SK-N-SH (cell line): ENCODE data around the gene COPE. TPM values are rescaled to one million over a fixed set of nuclear protein-coding genes. Genes with fewer than 3 reads are reported as not detected.

Source experiments
- CTCF ChIA-PET: fragments of 300-600, 350-600 bp; formaldehyde crosslinking; extraction: SDS; loops from one replicate; lab custom pipeline; 2021; lab: Yijun Ruan, JAX
- POLR2A ChIA-PET: fragments of 350-600 bp; sonication (Branson Sonifier 250); formaldehyde crosslinking; extraction: SDS; loops from one replicate; lab custom pipeline; 2020; ENCODE audit warnings: antibody characterized with exemption, inconsistent platforms; lab: Yijun Ruan, JAX
- DNase-seq: peaks from one replicate; pipeline ENCODE4 v3.0.0; 2012
- H2AFZ ChIP-seq: fragments of 200-600 bp; sonication (generic); 2 replicates; pipeline ENCODE4 v1.8.1; 2016; ENCODE audit warnings: antibody characterized with exemption, mild to moderate bottlenecking, low read depth
- H3F3A ChIP-seq: fragments of 200-600 bp; sonication (generic); replicated peaks from 2 replicates; pipeline ENCODE3; 2016; ENCODE audit warnings: antibody characterized with exemption, mild to moderate bottlenecking; ENCODE audit not compliant: insufficient read depth
- H3K27ac ChIP-seq, 2 experiments: fragments of 200-500 bp in 1 of 2; fragments of 200-600 bp in 1 of 2; sonication (Bioruptor generic) in 1 of 2; sonication (generic), shearing (Covaris generic) in 1 of 2; 2 replicates each; pipeline versions ENCODE4 v1.5.1 to v1.6.1; 2014 to 2016; ENCODE audit warnings: low read depth in 2 of 2, inconsistent platforms in 1 of 2, low read length in 1 of 2, mild to moderate bottlenecking in 1 of 2, mixed read lengths in 1 of 2
- H3K27me3 ChIP-seq: fragments of 200-600 bp; sonication (generic), shearing (Covaris generic); 2 replicates; pipeline ENCODE4 v1.6.1; 2016; ENCODE audit warnings: mixed run types; ENCODE audit not compliant: insufficient read depth
- H3K36me3 ChIP-seq, 2 experiments: fragments of 200-500 bp in 1 of 2; fragments of 200-600 bp in 1 of 2; sonication (Bioruptor generic) in 1 of 2; sonication (generic) in 1 of 2; replicated peaks in 1 of 2; 2 replicates each; pipeline versions ENCODE3 to v1.5.1; 2014 to 2016; ENCODE audit warnings: low read length in 1 of 2, mild to moderate bottlenecking in 1 of 2; ENCODE audit not compliant: insufficient read depth in 2 of 2, control insufficient read depth in 1 of 2
- H3K4me1 ChIP-seq, 2 experiments: fragments of 200-500 bp in 1 of 2; fragments of 200-600 bp in 1 of 2; sonication (Bioruptor generic) in 1 of 2; sonication (generic), shearing (Covaris generic) in 1 of 2; 2 replicates each; pipeline versions ENCODE4 v1.5.1 to v1.6.1; 2014 to 2016; ENCODE audit warnings: low read depth in 1 of 2, low read length in 1 of 2, mixed run types in 1 of 2; ENCODE audit not compliant: insufficient read depth in 2 of 2, control insufficient read depth in 1 of 2
- H3K4me2 ChIP-seq: fragments of 200-600 bp; sonication (generic), shearing (Covaris generic); 2 replicates; pipeline ENCODE4 v1.6.1; 2017; ENCODE audit warnings: mixed run types
- H3K4me3 ChIP-seq, 2 experiments: fragments of 200-500 bp in 1 of 2; fragments of 200-600 bp in 1 of 2; sonication (Bioruptor generic) in 1 of 2; sonication (generic), shearing (Covaris generic) in 1 of 2; 2 replicates each; pipeline versions ENCODE4 v1.5.1 to v1.8.1; 2014 to 2016; ENCODE audit warnings: low read depth in 2 of 2, inconsistent platforms in 1 of 2, low read length in 1 of 2, mild to moderate bottlenecking in 1 of 2, mixed read lengths in 1 of 2, moderate library complexity in 1 of 2
- H3K79me2 ChIP-seq: fragments of 200-600 bp; sonication (generic); 2 replicates; pipeline ENCODE4 v1.8.1; 2017; ENCODE audit warnings: mild to moderate bottlenecking; ENCODE audit not compliant: insufficient read depth
- H3K9ac ChIP-seq: fragments of 200-600 bp; sonication (generic); 2 replicates; pipeline ENCODE4 v1.6.1; 2017; ENCODE audit warnings: mixed run types
- H3K9me2 ChIP-seq: fragments of 200-600 bp; sonication (generic); 2 replicates; pipeline ENCODE4 v1.6.1; 2017; ENCODE audit warnings: mixed run types
- H3K9me3 ChIP-seq: fragments of 200-600 bp; sonication (generic); 2 replicates; pipeline ENCODE4 v1.6.1; 2017; ENCODE audit warnings: mixed run types, mild to moderate bottlenecking, moderate library complexity
- H4K20me1 ChIP-seq: fragments of 200-600 bp; sonication (generic); 2 replicates; pipeline ENCODE4 v1.6.1; 2017; ENCODE audit warnings: mild to moderate bottlenecking, mixed run types; ENCODE audit not compliant: insufficient read depth
- FOSL2 ChIP-seq: IDR thresholded peaks from 2 replicates; pipeline ENCODE4 v1.4.0; 2012; ENCODE audit warnings: low read depth, mild to moderate bottlenecking, moderate library complexity, borderline replicate concordance
- FOXJ3 ChIP-seq: sonication (generic); formaldehyde crosslinking; IDR thresholded peaks from 2 replicates; pipeline ENCODE4 v1.5.1; 2020; ENCODE audit warnings: mild to moderate bottlenecking, missing genetic modification reagents
- FOXM1 ChIP-seq: IDR thresholded peaks from 2 replicates; pipeline ENCODE4 v1.4.0; 2012; ENCODE audit warnings: low read depth, mild to moderate bottlenecking
- GATA2 ChIP-seq: sonication (generic); formaldehyde crosslinking; IDR thresholded peaks from 2 replicates; pipeline ENCODE4 v1.5.0; 2020; ENCODE audit warnings: mild to moderate bottlenecking, missing genetic modification reagents
- JUND ChIP-seq: IDR thresholded peaks from 2 replicates; pipeline ENCODE4 v1.4.0; 2012
- MEF2A ChIP-seq: IDR thresholded peaks from 2 replicates; pipeline ENCODE4 v1.4.0; 2012; ENCODE audit warnings: low read depth, borderline replicate concordance
- NFIC ChIP-seq: IDR thresholded peaks from 2 replicates; pipeline ENCODE4 v1.4.0; 2012; ENCODE audit warnings: borderline replicate concordance
- POLR2AphosphoS5 ChIP-seq: IDR thresholded peaks from 2 replicates; pipeline ENCODE4 v1.6.1; 2012; ENCODE audit warnings: low read depth, low read length
- RAD21 ChIP-seq: IDR thresholded peaks from 2 replicates; pipeline ENCODE4 v1.6.1; 2012; ENCODE audit warnings: mild to moderate bottlenecking, low read length
- RFX5 ChIP-seq: IDR thresholded peaks from 2 replicates; pipeline ENCODE4 v1.6.1; 2012; ENCODE audit warnings: mild to moderate bottlenecking, improper control_type of control experiment, low read length
- SIN3A ChIP-seq: IDR thresholded peaks from 2 replicates; pipeline ENCODE4 v1.6.1; 2012; ENCODE audit warnings: low read depth, mild to moderate bottlenecking, low read length, moderate library complexity, borderline replicate concordance
- TCF12 ChIP-seq: IDR thresholded peaks from 2 replicates; pipeline ENCODE4 v1.4.0; 2012
- TEAD4 ChIP-seq: IDR thresholded peaks from 2 replicates; pipeline ENCODE4 v1.4.0; 2012; ENCODE audit warnings: mild to moderate bottlenecking, borderline replicate concordance; ENCODE audit not compliant: insufficient read depth
- YY1 ChIP-seq: IDR thresholded peaks from 2 replicates; pipeline ENCODE4 v1.4.0; 2012; ENCODE audit warnings: low read depth, mild to moderate bottlenecking
- WGBS: methylation state at CpG from one replicate; pipeline ENCODE4 v1.1.6; 2017; ENCODE audit warnings: low lambda C conversion rate; 5-methylcytosine and 5-hydroxymethylcytosine counted together
- polyA plus RNA-seq, 3 experiments: library from polyadenylated mRNA; depleted of rRNA; stranded (reverse); fragments of >200 nt; gene quantifications; 2 replicates each; pipeline ENCODE4 v1.2.3, GENCODE V29; 2012
- TF ChIP-seq, protein P1 (sequence below): fragments of 200-600 bp; sonication (generic); IDR thresholded peaks from 2 replicates; pipeline ENCODE4 v1.6.1; 2017; ENCODE audit warnings: antibody characterized with exemption, mild to moderate bottlenecking, moderate library complexity
- TF ChIP-seq, protein P2 (sequence below): IDR thresholded peaks from 2 replicates; pipeline ENCODE4 v1.4.0; 2012; ENCODE audit warnings: low read depth
- TF ChIP-seq, protein P3 (sequence below): IDR thresholded peaks from 2 replicates; pipeline ENCODE4; 2012
- TF ChIP-seq, protein P4 (sequence below): IDR thresholded peaks from 2 replicates; pipeline ENCODE4 v1.6.1; 2012; ENCODE audit warnings: mild to moderate bottlenecking, low read depth, low read length, moderate library complexity
- TF ChIP-seq, protein P5 (sequence below): IDR thresholded peaks from 2 replicates; pipeline ENCODE4 v1.4.0; 2012; ENCODE audit warnings: low read depth, borderline replicate concordance
- TF ChIP-seq, protein P6 (sequence below): fragments of 150-350 bp; IDR thresholded peaks from 2 replicates; pipeline ENCODE4 v1.6.1; 2016; ENCODE audit warnings: mild to moderate bottlenecking, low read depth, low read length

The COPE gene
- polyA plus RNA-seq, 1 of the 3 experiments (the other 2 are of a cell fraction): 450 TPM

DNA sequence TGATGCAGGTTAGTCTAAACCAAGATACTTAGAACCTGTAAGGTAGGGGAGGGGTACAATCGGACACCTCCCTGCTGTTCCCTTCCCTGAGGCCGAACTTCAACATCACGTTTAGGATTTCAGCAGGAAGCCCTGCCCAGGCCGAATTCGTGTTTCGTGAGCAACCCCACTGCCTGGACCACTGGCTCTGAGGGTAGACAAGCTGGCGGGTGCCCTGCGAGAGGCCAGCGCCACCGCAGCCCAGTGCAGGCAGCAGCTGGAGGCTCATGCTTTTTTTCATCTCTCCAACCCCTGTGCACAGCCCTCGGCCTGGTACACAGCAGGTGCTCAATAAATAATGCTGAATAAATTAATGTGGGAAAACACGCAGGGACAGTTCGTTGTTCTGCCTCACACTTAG lies 14.1 kb upstream of the COPE start:
- Histone ChIP-seq H3K27me3 (no peaks in the 10 kb centered on the region), H3K36me3 (peaks cover 16 to 53% of the 10 kb centered on the region in 2 experiments), H3K9me2 (no peaks in the 10 kb centered on the region), H3K4me3 (no peak overlapping the region), H4K20me1 (peaks cover 12% of the 10 kb centered on the region; the same call in 1 of the 2 replicates), H2AFZ (no peak overlapping the region), H3K4me1 (peaks cover 0 to 9% of the 10 kb centered on the region in 2 experiments; a peak in 1 of 4 replicates), H3F3A (peaks cover 11% of the 10 kb centered on the region), H3K9ac (no peak overlapping the region), H3K27ac (no peak overlapping the region), H3K4me2 (no peak overlapping the region), H3K9me3 (no peaks in the 10 kb centered on the region), H3K79me2 (peaks cover 21% of the 10 kb centered on the region)
- DNase-seq: no peak
- ChIA-PET POLR2A (no interaction called here), CTCF (interaction anchor here (1.0 to 2.6 kb wide), 4 partner anchors 9 to 54 kb away, joined by 3 to 9 read pairs (median 5); partner anchors contain the start of genes CERS1, COPE and DDX49)
- TF ChIP-seq, protein P1, sequence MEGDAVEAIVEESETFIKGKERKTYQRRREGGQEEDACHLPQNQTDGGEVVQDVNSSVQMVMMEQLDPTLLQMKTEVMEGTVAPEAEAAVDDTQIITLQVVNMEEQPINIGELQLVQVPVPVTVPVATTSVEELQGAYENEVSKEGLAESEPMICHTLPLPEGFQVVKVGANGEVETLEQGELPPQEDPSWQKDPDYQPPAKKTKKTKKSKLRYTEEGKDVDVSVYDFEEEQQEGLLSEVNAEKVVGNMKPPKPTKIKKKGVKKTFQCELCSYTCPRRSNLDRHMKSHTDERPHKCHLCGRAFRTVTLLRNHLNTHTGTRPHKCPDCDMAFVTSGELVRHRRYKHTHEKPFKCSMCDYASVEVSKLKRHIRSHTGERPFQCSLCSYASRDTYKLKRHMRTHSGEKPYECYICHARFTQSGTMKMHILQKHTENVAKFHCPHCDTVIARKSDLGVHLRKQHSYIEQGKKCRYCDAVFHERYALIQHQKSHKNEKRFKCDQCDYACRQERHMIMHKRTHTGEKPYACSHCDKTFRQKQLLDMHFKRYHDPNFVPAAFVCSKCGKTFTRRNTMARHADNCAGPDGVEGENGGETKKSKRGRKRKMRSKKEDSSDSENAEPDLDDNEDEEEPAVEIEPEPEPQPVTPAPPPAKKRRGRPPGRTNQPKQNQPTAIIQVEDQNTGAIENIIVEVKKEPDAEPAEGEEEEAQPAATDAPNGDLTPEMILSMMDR: no peak
- TF ChIP-seq MEF2A (no peak), FOXM1 (no peak), GATA2 (CRISPR knock-in tag) (no peak), YY1 (no peak), POLR2AphosphoS5 (no peak), FOSL2 (no peak), FOXJ3 (CRISPR knock-in tag) (no peak), NFIC (no peak), RFX5 (no peak), RAD21 (no peak), SIN3A (no peak), TEAD4 (no peak), TCF12 (no peak), JUND (no peak)
- TF ChIP-seq, protein P2, sequence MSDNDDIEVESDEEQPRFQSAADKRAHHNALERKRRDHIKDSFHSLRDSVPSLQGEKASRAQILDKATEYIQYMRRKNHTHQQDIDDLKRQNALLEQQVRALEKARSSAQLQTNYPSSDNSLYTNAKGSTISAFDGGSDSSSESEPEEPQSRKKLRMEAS: no peak
- TF ChIP-seq, protein P3, sequence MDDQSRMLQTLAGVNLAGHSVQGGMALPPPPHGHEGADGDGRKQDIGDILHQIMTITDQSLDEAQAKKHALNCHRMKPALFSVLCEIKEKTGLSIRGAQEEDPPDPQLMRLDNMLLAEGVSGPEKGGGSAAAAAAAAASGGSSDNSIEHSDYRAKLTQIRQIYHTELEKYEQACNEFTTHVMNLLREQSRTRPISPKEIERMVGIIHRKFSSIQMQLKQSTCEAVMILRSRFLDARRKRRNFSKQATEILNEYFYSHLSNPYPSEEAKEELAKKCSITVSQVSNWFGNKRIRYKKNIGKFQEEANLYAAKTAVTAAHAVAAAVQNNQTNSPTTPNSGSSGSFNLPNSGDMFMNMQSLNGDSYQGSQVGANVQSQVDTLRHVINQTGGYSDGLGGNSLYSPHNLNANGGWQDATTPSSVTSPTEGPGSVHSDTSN: no peak
- TF ChIP-seq, protein P4, sequence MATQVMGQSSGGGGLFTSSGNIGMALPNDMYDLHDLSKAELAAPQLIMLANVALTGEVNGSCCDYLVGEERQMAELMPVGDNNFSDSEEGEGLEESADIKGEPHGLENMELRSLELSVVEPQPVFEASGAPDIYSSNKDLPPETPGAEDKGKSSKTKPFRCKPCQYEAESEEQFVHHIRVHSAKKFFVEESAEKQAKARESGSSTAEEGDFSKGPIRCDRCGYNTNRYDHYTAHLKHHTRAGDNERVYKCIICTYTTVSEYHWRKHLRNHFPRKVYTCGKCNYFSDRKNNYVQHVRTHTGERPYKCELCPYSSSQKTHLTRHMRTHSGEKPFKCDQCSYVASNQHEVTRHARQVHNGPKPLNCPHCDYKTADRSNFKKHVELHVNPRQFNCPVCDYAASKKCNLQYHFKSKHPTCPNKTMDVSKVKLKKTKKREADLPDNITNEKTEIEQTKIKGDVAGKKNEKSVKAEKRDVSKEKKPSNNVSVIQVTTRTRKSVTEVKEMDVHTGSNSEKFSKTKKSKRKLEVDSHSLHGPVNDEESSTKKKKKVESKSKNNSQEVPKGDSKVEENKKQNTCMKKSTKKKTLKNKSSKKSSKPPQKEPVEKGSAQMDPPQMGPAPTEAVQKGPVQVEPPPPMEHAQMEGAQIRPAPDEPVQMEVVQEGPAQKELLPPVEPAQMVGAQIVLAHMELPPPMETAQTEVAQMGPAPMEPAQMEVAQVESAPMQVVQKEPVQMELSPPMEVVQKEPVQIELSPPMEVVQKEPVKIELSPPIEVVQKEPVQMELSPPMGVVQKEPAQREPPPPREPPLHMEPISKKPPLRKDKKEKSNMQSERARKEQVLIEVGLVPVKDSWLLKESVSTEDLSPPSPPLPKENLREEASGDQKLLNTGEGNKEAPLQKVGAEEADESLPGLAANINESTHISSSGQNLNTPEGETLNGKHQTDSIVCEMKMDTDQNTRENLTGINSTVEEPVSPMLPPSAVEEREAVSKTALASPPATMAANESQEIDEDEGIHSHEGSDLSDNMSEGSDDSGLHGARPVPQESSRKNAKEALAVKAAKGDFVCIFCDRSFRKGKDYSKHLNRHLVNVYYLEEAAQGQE: no peak
- TF ChIP-seq, protein P5, sequence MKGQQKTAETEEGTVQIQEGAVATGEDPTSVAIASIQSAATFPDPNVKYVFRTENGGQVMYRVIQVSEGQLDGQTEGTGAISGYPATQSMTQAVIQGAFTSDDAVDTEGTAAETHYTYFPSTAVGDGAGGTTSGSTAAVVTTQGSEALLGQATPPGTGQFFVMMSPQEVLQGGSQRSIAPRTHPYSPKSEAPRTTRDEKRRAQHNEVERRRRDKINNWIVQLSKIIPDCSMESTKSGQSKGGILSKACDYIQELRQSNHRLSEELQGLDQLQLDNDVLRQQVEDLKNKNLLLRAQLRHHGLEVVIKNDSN: no peak
- TF ChIP-seq, protein P6, sequence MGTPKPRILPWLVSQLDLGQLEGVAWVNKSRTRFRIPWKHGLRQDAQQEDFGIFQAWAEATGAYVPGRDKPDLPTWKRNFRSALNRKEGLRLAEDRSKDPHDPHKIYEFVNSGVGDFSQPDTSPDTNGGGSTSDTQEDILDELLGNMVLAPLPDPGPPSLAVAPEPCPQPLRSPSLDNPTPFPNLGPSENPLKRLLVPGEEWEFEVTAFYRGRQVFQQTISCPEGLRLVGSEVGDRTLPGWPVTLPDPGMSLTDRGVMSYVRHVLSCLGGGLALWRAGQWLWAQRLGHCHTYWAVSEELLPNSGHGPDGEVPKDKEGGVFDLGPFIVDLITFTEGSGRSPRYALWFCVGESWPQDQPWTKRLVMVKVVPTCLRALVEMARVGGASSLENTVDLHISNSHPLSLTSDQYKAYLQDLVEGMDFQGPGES: no peak
- WGBS: 98% methylated on average over 12 of the region's 13 CpGs
